Astrocyte (in vitro differentiated cells and primary cell): ENCODE results near the gene B4GALT5. TPM values are rescaled to one million over a fixed set of nuclear protein-coding genes. Genes with fewer than 3 reads are reported as not detected.

ENCODE experiments used
- DNase-seq: peaks from one replicate; pipeline ENCODE4 v3.0.0-alpha.2; 2010; ENCODE audit warnings: low read depth
- FAIRE-seq: peaks from 2 replicates; lab custom pipeline; 2011; peaks lifted over from hg19 to GRCh38; lab: Jason Lieb, UNC
- H2AFZ ChIP-seq: 2 replicates; pipeline ENCODE4 v1.6.0; 2012; ENCODE audit warnings: low read depth, low read length, inconsistent platforms
- H3K27ac ChIP-seq: 2 replicates; pipeline ENCODE4 v1.5.1; 2011; ENCODE audit warnings: low read depth, low read length, inconsistent platforms
- H3K27me3 ChIP-seq: 2 replicates; pipeline ENCODE4 v1.6.0; 2011; ENCODE audit warnings: low read length, inconsistent platforms; ENCODE audit not compliant: insufficient read depth
- H3K36me3 ChIP-seq: 2 replicates; pipeline ENCODE4 v1.5.1; 2011; ENCODE audit warnings: low read length, inconsistent platforms; ENCODE audit not compliant: insufficient read depth
- H3K4me1 ChIP-seq: 2 replicates; pipeline ENCODE4 v1.5.1; 2011; ENCODE audit warnings: low read length, inconsistent platforms; ENCODE audit not compliant: insufficient read depth
- H3K4me2 ChIP-seq: 2 replicates; pipeline ENCODE4 v1.6.0; 2012; ENCODE audit warnings: low read length, inconsistent platforms
- H3K4me3 ChIP-seq: 2 replicates; pipeline ENCODE4 v1.5.1; 2011; ENCODE audit warnings: low read depth, mild to moderate bottlenecking, low read length, inconsistent platforms; ENCODE audit not compliant: insufficient read depth
- H3K79me2 ChIP-seq: 2 replicates; pipeline ENCODE4 v1.6.0; 2012; ENCODE audit warnings: mild to moderate bottlenecking, low read length, inconsistent platforms; ENCODE audit not compliant: insufficient read depth
- H3K9ac ChIP-seq: 2 replicates; pipeline ENCODE4 v1.6.0; 2012; ENCODE audit warnings: mild to moderate bottlenecking, low read length, inconsistent platforms
- H3K9me3 ChIP-seq: 2 replicates; pipeline ENCODE4 v1.5.1; 2012; ENCODE audit warnings: low read depth, mild to moderate bottlenecking, low read length, inconsistent platforms; ENCODE audit not compliant: insufficient read depth
- H4K20me1 ChIP-seq: 2 replicates; pipeline ENCODE4 v1.6.0; 2012; ENCODE audit warnings: low read length, inconsistent platforms; ENCODE audit not compliant: insufficient read depth
- H3K27ac Mint-ChIP-seq: one replicate; pipeline ENCODE4 v1.8.0; 2021; ENCODE audit warnings: mild to moderate bottlenecking, mixed read lengths; ENCODE audit not compliant: unreplicated experiment
- H3K27me3 Mint-ChIP-seq: one replicate; pipeline ENCODE4 v1.8.0; 2021; ENCODE audit warnings: low read depth, mixed read lengths; ENCODE audit not compliant: unreplicated experiment
- H3K36me3 Mint-ChIP-seq: one replicate; pipeline ENCODE4 v1.8.0; 2021; ENCODE audit warnings: low read depth, mixed read lengths; ENCODE audit not compliant: unreplicated experiment
- H3K4me1 Mint-ChIP-seq: one replicate; pipeline ENCODE4 v1.8.0; 2021; ENCODE audit warnings: low read depth, mixed read lengths; ENCODE audit not compliant: unreplicated experiment
- H3K4me3 Mint-ChIP-seq: one replicate; pipeline ENCODE4 v1.8.0; 2021; ENCODE audit warnings: mild to moderate bottlenecking, moderate library complexity, mixed read lengths; ENCODE audit not compliant: unreplicated experiment
- H3K9me3 Mint-ChIP-seq: one replicate; pipeline ENCODE4 v1.8.0; 2021; ENCODE audit warnings: mild to moderate bottlenecking, mixed read lengths; ENCODE audit not compliant: unreplicated experiment
- EZH2 ChIP-seq: IDR thresholded peaks from 2 replicates; pipeline ENCODE4 v1.6.1; 2012; ENCODE audit warnings: mild to moderate bottlenecking, low read length, inconsistent platforms; ENCODE audit not compliant: insufficient read depth
- total RNA-seq: library from RNA; stranded (reverse); gene quantifications from 2 replicates; pipeline ENCODE4 v1.2.1, GENCODE V29; 2021
- TF ChIP-seq, protein P1 (sequence below): IDR thresholded peaks from 2 replicates; pipeline ENCODE4 v1.5.1; 2011; ENCODE audit warnings: low read depth, mild to moderate bottlenecking, inconsistent platforms, low read length, moderate library complexity; ENCODE audit not compliant: insufficient read depth

B4GALT5 gene
- total RNA-seq, 1 donor from 2014 or later, result 41.9 TPM

GRCh38 chr20:49712118-49712517 lies 1.6 kb downstream of the B4GALT5 start:
- no peaks in the 10 kb centered on the region for H3K9me3 Mint-ChIP-seq
- Histone ChIP-seq H3K9me3 (no peaks in the 10 kb centered on the region), H2AFZ (no peak overlapping the region), H3K9ac (peak overlapping the region; percentile 90), H3K4me3 (peak overlapping the region; percentile 72), H4K20me1 (peaks cover 52% of the 10 kb centered on the region), H3K27me3 (no peaks in the 10 kb centered on the region), H3K36me3 (no peaks in the 10 kb centered on the region), H3K27ac (no peak overlapping the region), H3K4me2 (peak overlapping the region; percentile 97), H3K4me1 (peaks cover 5% of the 10 kb centered on the region), H3K79me2 (peaks cover 71% of the 10 kb centered on the region)
- H3K36me3 Mint-ChIP-seq, result peaks cover 2% of the 10 kb centered on the region
- TF ChIP-seq EZH2, result no peak
- TF ChIP-seq, protein P1, sequence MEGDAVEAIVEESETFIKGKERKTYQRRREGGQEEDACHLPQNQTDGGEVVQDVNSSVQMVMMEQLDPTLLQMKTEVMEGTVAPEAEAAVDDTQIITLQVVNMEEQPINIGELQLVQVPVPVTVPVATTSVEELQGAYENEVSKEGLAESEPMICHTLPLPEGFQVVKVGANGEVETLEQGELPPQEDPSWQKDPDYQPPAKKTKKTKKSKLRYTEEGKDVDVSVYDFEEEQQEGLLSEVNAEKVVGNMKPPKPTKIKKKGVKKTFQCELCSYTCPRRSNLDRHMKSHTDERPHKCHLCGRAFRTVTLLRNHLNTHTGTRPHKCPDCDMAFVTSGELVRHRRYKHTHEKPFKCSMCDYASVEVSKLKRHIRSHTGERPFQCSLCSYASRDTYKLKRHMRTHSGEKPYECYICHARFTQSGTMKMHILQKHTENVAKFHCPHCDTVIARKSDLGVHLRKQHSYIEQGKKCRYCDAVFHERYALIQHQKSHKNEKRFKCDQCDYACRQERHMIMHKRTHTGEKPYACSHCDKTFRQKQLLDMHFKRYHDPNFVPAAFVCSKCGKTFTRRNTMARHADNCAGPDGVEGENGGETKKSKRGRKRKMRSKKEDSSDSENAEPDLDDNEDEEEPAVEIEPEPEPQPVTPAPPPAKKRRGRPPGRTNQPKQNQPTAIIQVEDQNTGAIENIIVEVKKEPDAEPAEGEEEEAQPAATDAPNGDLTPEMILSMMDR, result no peak
- peaks cover 12% of the 10 kb centered on the region for H3K4me1 Mint-ChIP-seq
- peak overlapping the region; percentile 96 for H3K4me3 Mint-ChIP-seq
- no peaks in the 10 kb centered on the region for H3K27me3 Mint-ChIP-seq
- no peak for FAIRE-seq
- H3K27ac Mint-ChIP-seq, result no peak overlapping the region
- DNase-seq, result no peak

DNA sequence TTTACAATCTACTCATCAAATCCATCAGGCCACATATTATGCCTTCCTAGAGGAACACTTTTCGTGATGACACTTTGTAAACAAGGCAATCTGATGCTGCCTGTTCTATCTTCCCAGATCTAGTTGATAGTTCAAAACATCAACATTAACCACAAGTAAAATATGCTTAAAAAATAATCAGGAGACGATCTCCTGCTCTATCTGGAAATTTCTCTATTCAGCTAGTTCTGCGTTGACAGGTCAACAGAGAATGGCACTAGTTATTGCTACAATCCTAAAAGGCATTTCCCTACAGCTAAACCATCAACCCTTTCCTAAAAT lies 2.1 kb downstream of the B4GALT5 start:
- no peak for DNase-seq
- Histone ChIP-seq H3K4me2 (peak overlapping the region; percentile 97), H3K4me3 (peak overlapping the region; percentile 72), H3K9ac (no peak overlapping the region), H4K20me1 (peaks cover 57% of the 10 kb centered on the region), H3K36me3 (no peaks in the 10 kb centered on the region), H3K9me3 (no peaks in the 10 kb centered on the region), H3K27me3 (no peaks in the 10 kb centered on the region), H2AFZ (no peak overlapping the region), H3K27ac (no peak overlapping the region), H3K79me2 (peaks cover 76% of the 10 kb centered on the region), H3K4me1 (peaks cover 5% of the 10 kb centered on the region)
- no peaks in the 10 kb centered on the region for H3K9me3 Mint-ChIP-seq
- H3K27me3 Mint-ChIP-seq, result no peaks in the 10 kb centered on the region
- TF ChIP-seq, protein P1, result no peak
- no peak for TF ChIP-seq EZH2
- no peak for FAIRE-seq
- H3K4me1 Mint-ChIP-seq, result peaks cover 15% of the 10 kb centered on the region
- peak overlapping the region; percentile 96 for H3K4me3 Mint-ChIP-seq
- peaks cover 2% of the 10 kb centered on the region for H3K36me3 Mint-ChIP-seq
- H3K27ac Mint-ChIP-seq, result no peak overlapping the region

DNA sequence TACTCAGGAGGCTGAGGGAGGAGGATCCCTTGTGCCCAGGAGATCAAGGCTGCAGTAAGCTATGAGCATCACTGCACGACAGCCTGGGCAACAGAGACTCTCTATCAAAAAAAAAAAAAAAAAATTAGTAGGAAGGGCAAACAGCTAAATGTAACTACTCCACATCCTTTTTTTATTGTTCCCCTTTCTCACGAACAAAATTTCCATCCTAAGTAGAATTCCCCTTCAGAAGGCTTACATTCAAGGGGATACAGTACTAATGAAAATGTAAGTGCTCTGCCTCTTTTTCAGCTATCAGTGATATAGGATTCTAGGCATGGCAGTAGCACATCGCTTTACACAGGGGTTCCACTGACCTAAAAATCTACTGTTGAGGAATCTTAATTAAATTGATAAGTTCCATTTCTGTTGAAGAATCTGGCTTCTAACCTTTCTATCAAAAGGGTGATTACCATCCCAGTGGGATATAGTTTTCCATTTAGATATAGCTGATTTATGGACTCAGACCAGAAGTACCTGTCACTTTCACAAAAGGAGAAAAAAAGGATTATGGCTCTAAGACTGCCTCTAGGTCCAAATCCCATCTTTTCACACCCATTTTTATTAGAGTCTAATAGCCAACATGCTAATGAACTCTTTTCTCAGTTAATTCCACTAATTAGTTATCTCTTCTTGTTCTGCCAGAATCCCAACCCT lies 2.6 kb downstream of the B4GALT5 start:
- Histone ChIP-seq H3K27ac (no peak overlapping the region), H2AFZ (no peak overlapping the region), H3K36me3 (no peaks in the 10 kb centered on the region), H4K20me1 (peaks cover 62% of the 10 kb centered on the region), H3K9me3 (no peaks in the 10 kb centered on the region), H3K79me2 (peaks cover 81% of the 10 kb centered on the region), H3K27me3 (no peaks in the 10 kb centered on the region), H3K9ac (no peak overlapping the region), H3K4me1 (peaks cover 5% of the 10 kb centered on the region), H3K4me3 (no peak overlapping the region), H3K4me2 (peak overlapping the region; percentile 97)
- FAIRE-seq (no peak), DNase-seq (no peak)
- no peak overlapping the region for H3K27ac Mint-ChIP-seq
- peaks cover 2% of the 10 kb centered on the region for H3K36me3 Mint-ChIP-seq
- H3K4me1 Mint-ChIP-seq, result peaks cover 18% of the 10 kb centered on the region
- TF ChIP-seq, protein P1, result no peak
- no peak for TF ChIP-seq EZH2
- peak overlapping the region; percentile 96 for H3K4me3 Mint-ChIP-seq
- H3K27me3 Mint-ChIP-seq, result no peaks in the 10 kb centered on the region
- no peaks in the 10 kb centered on the region for H3K9me3 Mint-ChIP-seq
